ENCODE measurements around the gene ACD.

The ACD gene

GRCh38 chr16:67654403-67654911 is 5.6 kb downstream of the ACD start:
- Histone ChIP-seq H3K4me2 (ENCODE audit: low read length) (no peak overlapping the region), H3K9ac (no peak overlapping the region), H2AFZ (no peak overlapping the region), H3K79me2 (no peaks in the 10 kb centered on the region), H3K4me3 (ENCODE audit: low read depth, low read length) (no peak overlapping the region), H3K27ac (no peak overlapping the region), H3K9me3 (ENCODE audit: control insufficient read depth, low read length) (no peaks in the 10 kb centered on the region), H3K36me3 (ENCODE audit: control insufficient read depth, insufficient read depth, low read length) (no peaks in the 10 kb centered on the region), H3K4me1 (no peaks in the 10 kb centered on the region), H3K27me3 (ENCODE audit: control insufficient read depth, insufficient read depth, low read length) (no peaks in the 10 kb centered on the region)
- TF ChIP-seq CTCF (IDR thresholded peaks at IDR 0.05): no peak

GRCh38 chr16:67653789-67654402 is 6.2 kb downstream of the ACD start:
- H3K36me3 ChIP-seq (ENCODE audit: control insufficient read depth, insufficient read depth, low read length): no peaks in the 10 kb centered on the region
- H3K9me3 ChIP-seq (ENCODE audit: control insufficient read depth, low read length): no peaks in the 10 kb centered on the region
- H3K4me3 ChIP-seq (ENCODE audit: low read depth, low read length): no peak overlapping the region
- no peak overlapping the region for H3K27ac ChIP-seq
- no peaks in the 10 kb centered on the region for H3K4me1 ChIP-seq
- no peaks in the 10 kb centered on the region for H3K79me2 ChIP-seq
- H2AFZ ChIP-seq: peak overlapping the region; percentile 81
- no peak for TF ChIP-seq CTCF (IDR thresholded peaks at IDR 0.05)
- peak overlapping the region; percentile 42 for H3K4me2 ChIP-seq (ENCODE audit: low read length)
- peaks cover under 1% of the 10 kb centered on the region for H3K27me3 ChIP-seq (ENCODE audit: control insufficient read depth, insufficient read depth, low read length)
- no peak overlapping the region for H3K9ac ChIP-seq

- Histone ChIP-seq H3K4me3 (ENCODE audit: low read depth, low read length) (peak overlapping the region; percentile 16), H3K9me3 (ENCODE audit: control insufficient read depth, low read length) (no peaks in the 10 kb centered on the region), H3K27ac (no peak overlapping the region), H3K4me2 (ENCODE audit: low read length) (peak overlapping the region; percentile 42), H3K27me3 (ENCODE audit: control insufficient read depth, insufficient read depth, low read length) (peaks cover 6% of the 10 kb centered on the region), H3K9ac (peak overlapping the region; percentile 35), H2AFZ (peak overlapping the region; percentile 81), H3K36me3 (ENCODE audit: control insufficient read depth, insufficient read depth, low read length) (no peaks in the 10 kb centered on the region), H3K79me2 (no peaks in the 10 kb centered on the region), H3K4me1 (no peaks in the 10 kb centered on the region)
- peak; percentile 32 for TF ChIP-seq CTCF (IDR thresholded peaks at IDR 0.05)
Observed at GRCh38 chr16:67653128-67653788, 6.8 kb downstream of the ACD start.

GRCh38 chr16:67652578-67653127 is 7.4 kb downstream of the ACD start:
- Histone ChIP-seq H2AFZ (no peak overlapping the region), H3K4me1 (no peaks in the 10 kb centered on the region), H3K4me2 (ENCODE audit: low read length) (no peak overlapping the region), H3K36me3 (ENCODE audit: control insufficient read depth, insufficient read depth, low read length) (no peaks in the 10 kb centered on the region), H3K9me3 (ENCODE audit: control insufficient read depth, low read length) (no peaks in the 10 kb centered on the region), H3K27ac (no peak overlapping the region), H3K79me2 (no peaks in the 10 kb centered on the region), H3K27me3 (ENCODE audit: control insufficient read depth, insufficient read depth, low read length) (peaks cover 7% of the 10 kb centered on the region), H3K4me3 (ENCODE audit: low read depth, low read length) (no peak overlapping the region), H3K9ac (no peak overlapping the region)
- no peak for TF ChIP-seq CTCF (IDR thresholded peaks at IDR 0.05)
